ENCODE measurements around the gene SLC25A29. TPM values are rescaled to one million over a fixed set of nuclear protein-coding genes. Genes with fewer than 3 reads are reported as not detected.
A peak's percentile ranks its signal among the peaks of the same experiment; 100 is the strongest.

Gene SLC25A29
- total RNA-seq, 1 experiment from 2014 or later: 34.8 TPM

- DNase-seq (ENCODE audit: extremely low read depth, low read depth): peak; percentile 64
These were observed 59.3 kb downstream of the SLC25A29 start for GRCh38 chr14:100246809-100247428.

- DNase-seq (ENCODE audit: extremely low read depth, low read depth): no peak
These were observed 63.2 kb downstream of the SLC25A29 start for GRCh38 chr14:100243020-100243419.

- DNase-seq (ENCODE audit: extremely low read depth, low read depth): no peak
These were observed 65.0 kb downstream of the SLC25A29 start for GRCh38 chr14:100241279-100241678.

Small RNA genes lying within 50 kb of the gene (small RNA-seq; reads per million reads assigned to genes)
- gene MIR345 (1.6 to 39.9 reads per million in 2 experiments), gene RN7SL523P (0 to 0.12 reads per million in 2 experiments)

Other genes with a start within 250 kb of the SLC25A29 start
- 22.9 and 23.4 TPM in 2 replicates for gene EVL, start 241.0 kb downstream of the SLC25A29 start, total RNA-seq (2014; rRNA removed; shearing (Covaris generic))
- 0.54 TPM in 1 of 2 replicates, not detected in the other for gene DEGS2, start 146.8 kb downstream of the SLC25A29 start, total RNA-seq (2014; rRNA removed; shearing (Covaris generic))
- gene YY1, start 67.3 kb downstream of the SLC25A29 start, total RNA-seq (2014; rRNA removed; shearing (Covaris generic)): 51.7 and 54.4 TPM in 2 replicates
- gene SLC25A47, start 16.9 kb upstream of the SLC25A29 start, total RNA-seq (2014; rRNA removed; shearing (Covaris generic)): not detected in 2 replicates
- 42.9 and 50.7 TPM in 2 replicates for gene WDR25, start 70.0 kb upstream of the SLC25A29 start, total RNA-seq (2014; rRNA removed; shearing (Covaris generic))